Activated T-cell treated with anti-CD3 and anti-CD28 coated beads for 48 hours (primary cell): ENCODE data around the gene CAVIN1.
A peak's percentile ranks its signal among the peaks of the same experiment; 100 is the strongest.
"Not testable (repeated sequence)": the region's sequence is repeated elsewhere in the genome, so short reads cannot be mapped to it uniquely, and the experiment has no call there.

Source experiments
- DNase-seq: peaks from one replicate; pipeline ENCODE4 v3.0.0-alpha.2; 2020; ENCODE audit warnings: low read depth

CAVIN1 gene

GRCh38 chr17:42405963-42406495 is 17.0 kb downstream of the CAVIN1 start:
- peak; percentile 78 for DNase-seq

DNA sequence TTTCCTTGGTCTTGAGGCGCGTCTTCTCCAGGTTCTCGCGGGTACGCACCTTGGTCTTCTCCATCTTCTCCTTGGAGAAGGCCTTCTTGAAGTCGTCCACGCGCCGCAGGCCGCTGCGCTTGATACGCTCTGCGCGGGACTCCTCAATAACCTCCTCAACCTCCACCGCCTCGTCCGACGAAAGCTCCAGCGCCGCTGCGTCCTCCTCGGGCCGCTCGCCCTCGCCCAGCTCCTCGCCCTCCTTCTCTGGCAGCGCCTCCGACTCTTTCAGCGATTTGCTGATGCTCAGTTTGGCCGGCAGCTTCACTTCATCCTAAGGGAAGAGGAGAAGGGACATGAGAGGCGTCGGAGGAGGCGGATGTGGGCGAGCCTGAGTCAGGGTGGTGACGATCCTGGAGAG is 18.0 kb downstream of the CAVIN1 start:
- DNase-seq, result no peak

DNA sequence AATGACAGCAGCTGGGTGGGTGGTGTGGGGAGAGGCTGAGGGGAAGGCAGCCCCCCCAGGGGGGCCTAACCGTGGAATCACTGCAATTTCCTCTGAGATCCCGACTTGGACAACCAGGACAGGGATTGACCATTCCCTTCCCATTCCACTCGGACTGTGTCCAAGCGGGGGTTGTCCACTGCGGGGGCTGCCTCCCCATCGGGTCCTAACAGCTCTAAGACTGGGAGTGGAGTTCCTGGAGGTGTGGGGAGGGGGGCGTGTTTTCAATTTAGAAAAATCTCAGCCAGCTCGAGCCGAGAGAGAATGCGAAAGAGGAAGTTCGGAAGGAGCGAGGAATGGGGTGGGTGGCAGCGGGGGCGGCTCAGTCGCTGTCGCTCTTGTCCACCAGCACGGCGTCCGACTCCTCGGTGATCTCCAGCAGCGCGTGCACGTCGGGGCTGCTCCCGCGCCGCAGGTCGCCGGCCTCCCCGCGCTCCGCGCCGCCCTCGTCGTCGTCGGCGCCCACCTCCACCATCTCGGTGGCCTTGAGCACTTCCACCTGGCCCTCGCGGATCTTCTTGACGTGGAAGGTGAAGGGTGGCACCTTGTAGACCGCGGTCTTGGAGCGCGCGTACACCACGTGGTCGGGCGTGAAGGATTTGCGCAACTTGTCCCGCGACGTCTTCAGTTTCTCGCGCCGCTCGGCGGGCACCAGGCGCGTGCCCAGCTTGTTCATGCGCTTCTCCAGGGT is 18.6 kb downstream of the CAVIN1 start:
- no peak for DNase-seq

GRCh38 chr17:42403150-42403549 is 19.9 kb downstream of the CAVIN1 start:
- peak; percentile 44 for DNase-seq

- no peak for DNase-seq
Measured at GRCh38 chr17:42402117-42402516, 20.9 kb downstream of the CAVIN1 start.

GRCh38 chr17:42400844-42401375 is 22.1 kb downstream of the CAVIN1 start:
- not testable (repeated sequence) for DNase-seq

- no peak for DNase-seq
Measured at GRCh38 chr17:42399948-42400843, 22.9 kb downstream of the CAVIN1 start.

DNA sequence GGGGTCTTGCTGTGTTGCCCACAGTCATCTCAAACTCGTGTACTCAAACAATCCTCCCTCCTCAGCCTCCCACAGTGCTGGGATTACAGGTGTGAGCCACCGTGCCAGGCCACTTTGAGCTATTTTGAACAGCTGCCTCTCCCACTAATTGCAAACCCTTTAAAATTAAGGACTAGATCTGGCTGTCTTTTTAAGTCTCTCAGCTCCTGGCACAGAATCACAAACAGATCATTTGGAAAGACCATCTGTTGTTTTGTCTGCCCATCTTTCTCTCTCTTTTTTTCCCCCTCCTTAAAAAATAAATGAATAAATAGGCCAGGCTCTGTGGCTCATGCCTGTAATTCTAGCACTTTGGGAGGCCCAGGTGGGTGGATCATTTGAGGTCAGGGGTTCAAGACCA is 23.9 kb downstream of the CAVIN1 start:
- no peak for DNase-seq

GRCh38 chr17:42395601-42396000 is 27.5 kb downstream of the CAVIN1 start:
- DNase-seq, result not testable (repeated sequence)

- DNase-seq, result no peak
Measured at GRCh38 chr17:42394838-42395237, 28.2 kb downstream of the CAVIN1 start.

GRCh38 chr17:42392692-42393415 is 30.2 kb downstream of the CAVIN1 start:
- no peak for DNase-seq

GRCh38 chr17:42391439-42391838 is 31.6 kb downstream of the CAVIN1 start:
- DNase-seq, result not testable (repeated sequence)

GRCh38 chr17:42389899-42390298 is 33.2 kb downstream of the CAVIN1 start:
- DNase-seq, result no peak

DNA sequence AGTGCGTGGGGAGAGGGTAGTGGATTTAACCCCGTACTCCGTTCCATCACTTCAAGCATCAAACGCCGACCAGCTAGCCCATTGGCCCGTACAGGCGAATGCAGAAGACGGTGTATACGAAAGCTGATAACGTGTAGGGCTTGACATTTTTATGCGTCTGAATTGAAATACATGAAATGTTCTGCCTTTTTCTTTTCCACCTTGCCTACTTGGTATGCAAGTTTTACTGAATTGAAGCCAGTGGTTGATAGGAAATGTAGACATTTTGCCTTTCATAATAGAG is 34.0 kb downstream of the CAVIN1 start:
- no peak for DNase-seq

GRCh38 chr17:42388381-42389134 is 34.5 kb downstream of the CAVIN1 start, which contains the start of gene STAT3:
STAT3 (minus strand) TSS chr17:42388442; CDS start chr17:42348516, 39,926 bp downstream.
- peak; percentile 100 for DNase-seq

DNA sequence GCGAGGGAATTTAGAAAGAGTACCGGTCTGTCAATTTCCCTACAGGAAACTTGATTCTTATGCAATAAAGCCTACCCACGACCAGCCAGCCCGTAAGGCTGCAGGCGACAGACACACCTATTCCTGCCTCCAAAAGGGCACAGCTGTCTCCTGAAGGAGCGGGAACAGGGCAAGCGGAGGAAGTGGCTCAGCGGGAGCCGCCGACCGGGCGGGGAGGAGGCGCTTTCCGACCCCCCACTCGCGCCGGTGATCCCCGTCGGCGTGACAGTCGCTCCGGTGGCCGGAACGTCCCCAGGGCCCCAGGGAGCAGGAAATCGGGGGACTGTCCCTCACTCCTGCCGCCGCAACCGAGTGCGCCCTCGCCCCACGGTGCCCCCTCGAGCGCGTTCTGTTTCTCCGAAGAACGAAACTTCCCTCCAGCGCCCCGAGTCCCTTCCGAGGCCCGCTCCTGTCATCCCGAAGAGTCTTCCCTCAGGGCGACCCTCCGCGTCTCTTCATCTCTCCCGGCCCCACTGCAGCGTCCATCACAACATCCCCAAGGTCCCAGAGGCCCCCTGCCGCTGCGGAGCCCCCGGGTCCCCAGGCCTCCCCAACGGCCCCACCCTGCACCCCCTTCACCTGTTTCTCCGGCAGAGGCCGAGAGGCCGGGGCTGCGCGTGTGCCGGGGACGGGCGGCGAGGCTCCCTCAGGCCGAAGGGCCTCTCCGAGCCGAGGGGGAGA is 35.2 kb downstream of the CAVIN1 start:
- DNase-seq, result peak; percentile 20

DNA sequence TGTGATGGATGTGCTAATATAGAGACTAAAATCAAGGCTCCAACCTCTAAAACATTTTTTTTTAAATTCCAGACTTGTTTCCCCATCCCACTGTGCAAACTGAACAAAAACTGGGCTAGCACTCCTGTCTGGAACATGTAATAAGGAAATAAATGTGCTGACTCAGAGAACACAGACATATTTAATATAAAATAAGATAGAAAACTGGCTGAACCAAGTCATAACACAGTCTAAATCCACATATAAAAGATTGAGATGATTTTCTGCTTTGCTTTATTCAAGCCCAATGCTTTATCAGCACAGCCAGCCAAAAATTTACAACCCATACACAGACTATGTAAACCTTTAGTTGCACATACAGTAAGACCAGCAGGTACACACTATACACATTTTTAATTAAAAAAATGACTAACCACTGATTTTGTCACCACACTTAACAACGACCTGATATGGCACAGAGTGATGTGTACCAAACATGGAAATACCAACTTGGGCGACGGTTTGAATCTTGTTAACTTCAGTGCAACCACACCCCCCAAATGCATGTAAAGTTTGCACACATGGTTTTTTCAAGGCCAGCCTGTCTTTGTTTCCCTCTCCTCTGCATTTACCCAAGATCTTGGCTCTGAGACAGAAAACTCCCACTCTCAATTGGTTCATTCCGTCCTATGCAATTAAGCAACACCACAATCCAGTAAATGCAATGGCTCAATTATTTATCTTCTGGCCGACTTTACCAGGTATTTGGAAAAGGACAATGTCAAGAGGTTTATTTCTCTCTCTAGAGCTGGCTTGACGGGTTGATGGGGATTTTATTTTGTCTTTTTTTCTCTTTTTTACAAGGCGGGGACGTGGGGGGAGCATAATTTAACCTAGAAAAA is 36.0 kb downstream of the CAVIN1 start:
- no peak for DNase-seq

GRCh38 chr17:42381898-42382297 is 41.2 kb downstream of the CAVIN1 start:
- DNase-seq, result no peak

DNA sequence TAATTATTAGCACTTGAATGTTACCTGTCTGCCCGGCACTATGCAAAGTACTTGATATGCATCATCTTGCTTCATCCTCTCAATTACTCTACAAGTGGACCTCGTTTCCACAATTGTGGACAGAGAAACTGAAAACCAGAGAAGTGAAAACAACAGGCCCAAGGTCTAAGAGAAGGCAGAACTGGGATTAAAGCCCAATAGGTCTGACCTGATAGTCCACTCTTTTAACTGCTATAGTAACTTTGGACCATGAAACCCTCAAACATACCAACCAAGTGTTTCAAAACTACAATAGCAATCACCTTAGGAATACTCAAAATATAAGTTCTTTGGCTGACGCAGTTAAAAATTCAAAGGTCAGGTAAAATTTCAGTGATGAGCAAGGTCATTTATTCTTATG is 42.1 kb downstream of the CAVIN1 start:
- DNase-seq, result no peak
